ENCODE measurements around the gene C3orf49.

The C3orf49 gene

DNA sequence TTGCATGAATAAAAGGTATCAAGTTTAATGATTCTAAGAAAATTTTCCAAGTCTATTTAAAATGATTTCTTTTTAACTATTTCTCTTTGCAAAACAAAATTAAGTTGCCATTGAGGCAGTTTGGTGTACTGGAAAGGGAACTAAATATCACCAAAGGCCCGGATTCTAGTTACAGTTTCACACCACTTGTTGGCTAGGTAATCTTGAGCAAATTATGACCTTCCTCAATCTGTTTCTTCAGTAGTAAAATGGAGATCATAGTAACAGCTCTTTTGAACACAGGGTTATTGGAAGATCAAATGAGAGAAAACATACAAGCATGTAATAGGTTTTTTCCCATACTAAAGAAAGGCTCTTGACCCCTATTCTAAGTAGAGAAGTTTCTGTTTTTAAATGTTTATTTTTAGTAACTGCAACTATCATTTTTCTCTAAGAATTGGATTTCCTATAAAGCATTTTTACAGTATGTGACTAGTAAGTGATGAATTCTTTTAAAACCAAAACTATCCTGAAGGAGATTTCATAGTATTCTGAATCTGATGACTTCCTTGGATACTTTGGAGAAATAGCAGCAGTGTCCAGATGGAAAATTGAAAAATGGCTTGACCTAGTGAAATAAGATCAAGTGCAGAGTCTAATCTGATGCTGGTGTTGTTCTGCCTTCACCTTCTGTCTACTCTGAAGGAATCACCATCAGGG lies 77.4 kb downstream of the C3orf49 start:
- H3K4me1 ChIP-seq = peaks cover 28% of the 10 kb centered on the region
- peaks cover 66% of the 10 kb centered on the region for H4K20me1 ChIP-seq
- H3K4me2 ChIP-seq = no peak overlapping the region
- no peak overlapping the region for H3K4me3 ChIP-seq
- no peak overlapping the region for H3K27ac ChIP-seq
- H3K27me3 ChIP-seq = no peaks in the 10 kb centered on the region
- no peak overlapping the region for H3K9ac ChIP-seq
- peaks cover 2% of the 10 kb centered on the region; the same call in 1 of the 2 replicates for H3K9me3 ChIP-seq
- H3K36me3 ChIP-seq = peaks cover 55% of the 10 kb centered on the region
- TF ChIP-seq Cebpa-rat (IDR thresholded peaks at IDR 0.05) = no peak

All from BLaER1 (cell line).